Measurements from ENCODE around the gene SLC23A2. TPM values are rescaled to one million over a fixed set of nuclear protein-coding genes. Genes with fewer than 3 reads are reported as not detected.

Gene SLC23A2
- total RNA-seq, 1 donor from 2014 or later = 20.8 TPM

DNA sequence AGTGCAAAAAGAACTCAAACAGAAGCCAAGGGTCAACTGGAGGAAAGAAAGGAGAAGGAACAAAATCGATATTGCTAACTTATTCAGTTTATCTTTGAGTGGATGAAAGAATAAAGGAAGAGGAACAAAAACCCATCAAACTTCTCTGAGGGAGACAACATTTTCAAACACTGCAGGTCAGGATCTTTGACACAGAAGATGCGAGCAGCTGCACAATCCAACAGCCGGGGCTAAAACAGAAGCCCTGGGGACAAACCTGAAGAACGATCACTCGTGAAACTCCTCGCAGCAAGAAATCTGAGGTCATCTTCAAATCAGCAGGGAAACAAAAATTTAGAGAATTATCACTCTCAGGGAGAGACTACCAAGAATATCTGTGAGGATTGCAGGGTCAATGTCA, 14.2 kb downstream of the SLC23A2 start:
- Histone ChIP-seq H3K79me2 (ENCODE audit: insufficient read depth, low read length) (peaks cover 9% of the 10 kb centered on the region), H3K4me1 (ENCODE audit: insufficient read depth, low read length) (no peaks in the 10 kb centered on the region), H3K4me2 (ENCODE audit: low read length) (no peak overlapping the region), H3K36me3 (ENCODE audit: insufficient read depth, low read length) (no peaks in the 10 kb centered on the region), H3K9me3 (ENCODE audit: insufficient read depth, low read depth, low read length) (no peaks in the 10 kb centered on the region), H3K9ac (ENCODE audit: low read length) (no peak overlapping the region), H2AFZ (ENCODE audit: low read depth, low read length) (no peak overlapping the region), H3K27me3 (ENCODE audit: insufficient read depth, low read length) (no peaks in the 10 kb centered on the region), H3K27ac (ENCODE audit: low read depth, low read length) (no peak overlapping the region), H4K20me1 (ENCODE audit: insufficient read depth, low read length) (peaks cover 14% of the 10 kb centered on the region), H3K4me3 (ENCODE audit: insufficient read depth, low read depth, low read length) (no peak overlapping the region)
- DNase-seq (ENCODE audit: low read depth) = no peak
- H3K9me3 Mint-ChIP-seq (ENCODE audit: unreplicated experiment) = no peaks in the 10 kb centered on the region
- no peak overlapping the region for H3K27ac Mint-ChIP-seq (ENCODE audit: unreplicated experiment)
- FAIRE-seq = no peak
- peaks cover 2% of the 10 kb centered on the region for H3K36me3 Mint-ChIP-seq (ENCODE audit: low read depth, unreplicated experiment)
- H3K4me1 Mint-ChIP-seq (ENCODE audit: low read depth, unreplicated experiment) = no peaks in the 10 kb centered on the region
- TF ChIP-seq, protein P1, sequence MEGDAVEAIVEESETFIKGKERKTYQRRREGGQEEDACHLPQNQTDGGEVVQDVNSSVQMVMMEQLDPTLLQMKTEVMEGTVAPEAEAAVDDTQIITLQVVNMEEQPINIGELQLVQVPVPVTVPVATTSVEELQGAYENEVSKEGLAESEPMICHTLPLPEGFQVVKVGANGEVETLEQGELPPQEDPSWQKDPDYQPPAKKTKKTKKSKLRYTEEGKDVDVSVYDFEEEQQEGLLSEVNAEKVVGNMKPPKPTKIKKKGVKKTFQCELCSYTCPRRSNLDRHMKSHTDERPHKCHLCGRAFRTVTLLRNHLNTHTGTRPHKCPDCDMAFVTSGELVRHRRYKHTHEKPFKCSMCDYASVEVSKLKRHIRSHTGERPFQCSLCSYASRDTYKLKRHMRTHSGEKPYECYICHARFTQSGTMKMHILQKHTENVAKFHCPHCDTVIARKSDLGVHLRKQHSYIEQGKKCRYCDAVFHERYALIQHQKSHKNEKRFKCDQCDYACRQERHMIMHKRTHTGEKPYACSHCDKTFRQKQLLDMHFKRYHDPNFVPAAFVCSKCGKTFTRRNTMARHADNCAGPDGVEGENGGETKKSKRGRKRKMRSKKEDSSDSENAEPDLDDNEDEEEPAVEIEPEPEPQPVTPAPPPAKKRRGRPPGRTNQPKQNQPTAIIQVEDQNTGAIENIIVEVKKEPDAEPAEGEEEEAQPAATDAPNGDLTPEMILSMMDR (IDR thresholded peaks at IDR 0.05; ENCODE audit: insufficient read depth, low read depth, low read length) = no peak
- TF ChIP-seq EZH2 (IDR thresholded peaks at IDR 0.05; ENCODE audit: insufficient read depth, low read length) = no peak
- no peak overlapping the region for H3K4me3 Mint-ChIP-seq (ENCODE audit: unreplicated experiment)
- no peaks in the 10 kb centered on the region for H3K27me3 Mint-ChIP-seq (ENCODE audit: low read depth, unreplicated experiment)

GRCh38 chr20:4985658-4986057, 15.7 kb downstream of the SLC23A2 start:
- Histone ChIP-seq H3K4me1 (ENCODE audit: insufficient read depth, low read length) (no peaks in the 10 kb centered on the region), H3K36me3 (ENCODE audit: insufficient read depth, low read length) (no peaks in the 10 kb centered on the region), H3K4me3 (ENCODE audit: insufficient read depth, low read depth, low read length) (no peak overlapping the region), H4K20me1 (ENCODE audit: insufficient read depth, low read length) (peaks cover 14% of the 10 kb centered on the region), H3K27ac (ENCODE audit: low read depth, low read length) (no peak overlapping the region), H3K9ac (ENCODE audit: low read length) (no peak overlapping the region), H3K79me2 (ENCODE audit: insufficient read depth, low read length) (peaks cover 9% of the 10 kb centered on the region), H3K9me3 (ENCODE audit: insufficient read depth, low read depth, low read length) (no peaks in the 10 kb centered on the region), H2AFZ (ENCODE audit: low read depth, low read length) (no peak overlapping the region), H3K4me2 (ENCODE audit: low read length) (no peak overlapping the region), H3K27me3 (ENCODE audit: insufficient read depth, low read length) (no peaks in the 10 kb centered on the region)
- DNase-seq (ENCODE audit: low read depth) (no peak), FAIRE-seq (no peak)
- Mint-ChIP-seq H3K9me3 (ENCODE audit: unreplicated experiment) (no peaks in the 10 kb centered on the region), H3K36me3 (ENCODE audit: low read depth, unreplicated experiment) (peaks cover 2% of the 10 kb centered on the region), H3K4me3 (ENCODE audit: unreplicated experiment) (no peak overlapping the region), H3K4me1 (ENCODE audit: low read depth, unreplicated experiment) (peaks cover 2% of the 10 kb centered on the region), H3K27me3 (ENCODE audit: low read depth, unreplicated experiment) (no peaks in the 10 kb centered on the region), H3K27ac (ENCODE audit: unreplicated experiment) (no peak overlapping the region)
- TF ChIP-seq EZH2 (IDR thresholded peaks at IDR 0.05; ENCODE audit: insufficient read depth, low read length) = no peak
- TF ChIP-seq, protein P1 (IDR thresholded peaks at IDR 0.05; ENCODE audit: insufficient read depth, low read depth, low read length) = no peak

DNA sequence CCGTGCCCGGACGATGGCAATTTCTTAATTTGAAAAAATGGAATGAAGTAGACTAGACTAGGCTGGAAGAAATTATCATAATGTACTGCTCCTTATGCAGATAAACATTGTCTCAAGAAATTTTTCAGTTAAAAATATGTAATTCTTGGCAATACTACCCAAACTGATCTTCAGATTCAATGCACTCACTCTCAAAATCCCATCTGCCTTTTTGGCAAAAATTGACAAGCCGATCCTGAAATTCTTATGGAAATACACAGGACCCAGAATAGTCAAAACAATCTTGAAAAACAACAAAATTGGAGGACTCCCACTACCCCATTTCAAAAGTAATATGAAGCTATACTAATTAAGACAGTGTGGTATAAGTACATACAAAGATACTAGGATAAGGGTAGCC, 19.0 kb downstream of the SLC23A2 start:
- Histone ChIP-seq H2AFZ (ENCODE audit: low read depth, low read length) (no peak overlapping the region), H3K27me3 (ENCODE audit: insufficient read depth, low read length) (no peaks in the 10 kb centered on the region), H3K36me3 (ENCODE audit: insufficient read depth, low read length) (no peaks in the 10 kb centered on the region), H3K79me2 (ENCODE audit: insufficient read depth, low read length) (peaks cover 21% of the 10 kb centered on the region), H3K27ac (ENCODE audit: low read depth, low read length) (no peak overlapping the region), H4K20me1 (ENCODE audit: insufficient read depth, low read length) (peaks cover 22% of the 10 kb centered on the region), H3K9ac (ENCODE audit: low read length) (no peak overlapping the region), H3K9me3 (ENCODE audit: insufficient read depth, low read depth, low read length) (no peaks in the 10 kb centered on the region), H3K4me2 (ENCODE audit: low read length) (no peak overlapping the region), H3K4me1 (ENCODE audit: insufficient read depth, low read length) (no peaks in the 10 kb centered on the region), H3K4me3 (ENCODE audit: insufficient read depth, low read depth, low read length) (no peak overlapping the region)
- Mint-ChIP-seq H3K4me1 (ENCODE audit: low read depth, unreplicated experiment) (peaks cover 2% of the 10 kb centered on the region), H3K4me3 (ENCODE audit: unreplicated experiment) (no peak overlapping the region), H3K27ac (ENCODE audit: unreplicated experiment) (no peak overlapping the region), H3K9me3 (ENCODE audit: unreplicated experiment) (no peaks in the 10 kb centered on the region), H3K36me3 (ENCODE audit: low read depth, unreplicated experiment) (peaks cover 2% of the 10 kb centered on the region), H3K27me3 (ENCODE audit: low read depth, unreplicated experiment) (no peaks in the 10 kb centered on the region)
- no peak for DNase-seq (ENCODE audit: low read depth)
- TF ChIP-seq EZH2 (IDR thresholded peaks at IDR 0.05; ENCODE audit: insufficient read depth, low read length) = no peak
- TF ChIP-seq, protein P1 (IDR thresholded peaks at IDR 0.05; ENCODE audit: insufficient read depth, low read depth, low read length) = no peak
- no peak for FAIRE-seq

Data from astrocyte (in vitro differentiated cells and primary cell).